IMR-90 (cell line): ENCODE results near the gene FBXO44. TPM values are rescaled to one million over a fixed set of nuclear protein-coding genes. Genes with fewer than 3 reads are reported as not detected.
A peak's percentile ranks its signal among the peaks of the same experiment; 100 is the strongest.

Experiments used
- ATAC-seq: fragments of 200-7000 bp; cut with Tn5 transposase; 2 replicates; pipeline ENCODE4 v1.9.1; 2020; ENCODE audit warnings: low read depth, mild to moderate bottlenecking, moderate library complexity
- BruUV-seq: library from RNA; stranded (reverse); fragments of 400-500 nt; replicated peaks from 2 replicates; lab custom pipeline; 2021; lab: Mats Ljungman, UMichigan
- CTCF ChIA-PET: fragments of 300-600 bp; formaldehyde crosslinking; extraction: SDS; loops from one replicate; lab custom pipeline; 2021; ENCODE audit warnings: antibody characterized with exemption; lab: Yijun Ruan, JAX
- POLR2A ChIA-PET: fragments of 300-600 bp; sonication (Branson Sonifier 250); formaldehyde crosslinking; loops from one replicate; lab custom pipeline; 2022; ENCODE audit warnings: antibody characterized with exemption; ENCODE audit not compliant: unreplicated experiment; lab: Charles Lee
- DNase-seq: peaks from one replicate; pipeline ENCODE4 v3.0.0; 2013
- H2AFZ ChIP-seq: replicated peaks from 2 replicates; pipeline ENCODE3; 2013; ENCODE audit warnings: low read length, mild to moderate bottlenecking; ENCODE audit not compliant: poor library complexity
- H2AK5ac ChIP-seq: 2 replicates; pipeline ENCODE4 v1.6.1; 2013; ENCODE audit warnings: low read depth, low read length, inconsistent platforms
- H2AK9ac ChIP-seq: replicated peaks from 2 replicates; pipeline ENCODE3; 2013; ENCODE audit warnings: mild to moderate bottlenecking, low read depth, low read length, moderate library complexity; ENCODE audit not compliant: poor library complexity
- H2BK120ac ChIP-seq: 2 replicates; pipeline ENCODE4 v1.6.1; 2013; ENCODE audit warnings: low read depth, low read length, inconsistent platforms
- H2BK15ac ChIP-seq: 3 replicates; pipeline ENCODE4 v1.6.1; 2013; ENCODE audit warnings: low read depth, low read length, inconsistent platforms
- H2BK20ac ChIP-seq: 2 replicates; pipeline ENCODE4 v1.6.1; 2013; ENCODE audit warnings: low read depth, mild to moderate bottlenecking, inconsistent platforms, low read length, moderate library complexity
- H2BK5ac ChIP-seq: 2 replicates; pipeline ENCODE4 v1.6.1; 2013; ENCODE audit warnings: mild to moderate bottlenecking, low read depth, low read length, inconsistent platforms; ENCODE audit not compliant: poor library complexity, severe bottlenecking
- H3K14ac ChIP-seq: replicated peaks from 2 replicates; pipeline ENCODE4 v1.6.1; 2013; ENCODE audit warnings: low read depth, low read length, inconsistent platforms
- H3K18ac ChIP-seq: 2 replicates; pipeline ENCODE4 v1.6.1; 2013; ENCODE audit warnings: low read depth, low read length, control low read depth
- H3K23ac ChIP-seq: 2 replicates; pipeline ENCODE4 v1.6.1; 2013; ENCODE audit warnings: low read depth, low read length, inconsistent platforms
- H3K27ac ChIP-seq: 2 replicates; pipeline ENCODE4 v1.5.1; 2013; ENCODE audit warnings: mild to moderate bottlenecking, control low read depth, low read length; ENCODE audit not compliant: insufficient read depth
- H3K27me3 ChIP-seq: 2 replicates; pipeline ENCODE4 v1.6.1; 2013; ENCODE audit warnings: low read length; ENCODE audit not compliant: control insufficient read depth, insufficient read depth
- H3K36me3 ChIP-seq: 2 replicates; pipeline ENCODE4 v1.6.1; 2013; ENCODE audit warnings: low read length, mixed read lengths; ENCODE audit not compliant: control insufficient read depth, insufficient read depth
- H3K4ac ChIP-seq: 2 replicates; pipeline ENCODE4 v1.6.1; 2013; ENCODE audit warnings: low read depth, low read length, inconsistent platforms
- H3K4me1 ChIP-seq: 2 replicates; pipeline ENCODE4 v1.6.1; 2013; ENCODE audit warnings: low read length, mixed read lengths; ENCODE audit not compliant: control insufficient read depth, insufficient read depth
- H3K4me2 ChIP-seq: 2 replicates; pipeline ENCODE4 v1.6.1; 2013; ENCODE audit warnings: low read depth, mild to moderate bottlenecking, control low read depth, low read length, moderate library complexity
- H3K4me3 ChIP-seq: 2 replicates; pipeline ENCODE4 v1.5.1; 2013; ENCODE audit warnings: low read depth, mild to moderate bottlenecking, control low read depth, low read length, moderate library complexity; ENCODE audit not compliant: insufficient read depth
- H3K56ac ChIP-seq: 2 replicates; pipeline ENCODE4 v1.6.1; 2013; ENCODE audit warnings: low read length, inconsistent platforms; ENCODE audit not compliant: insufficient read depth; ENCODE audit errors: extremely low read depth
- H3K79me1 ChIP-seq, 2 experiments: 2 replicates each; pipeline ENCODE4 v1.6.1; 2013; ENCODE audit warnings: low read length in 2 of 2, inconsistent platforms in 1 of 2, low read depth in 1 of 2
- H3K9ac ChIP-seq: 2 replicates; pipeline ENCODE4 v1.6.1; 2013; ENCODE audit warnings: low read depth, low read length, control low read depth
- H3K9me1 ChIP-seq: 2 replicates; pipeline ENCODE4 v1.6.1; 2013; ENCODE audit warnings: low read length, inconsistent platforms; ENCODE audit not compliant: insufficient read depth
- H3K9me3 ChIP-seq: 2 replicates; pipeline ENCODE4 v1.6.1; 2013; ENCODE audit warnings: low read length; ENCODE audit not compliant: control insufficient read depth, insufficient read depth
- H4K20me1 ChIP-seq: 2 replicates; pipeline ENCODE4 v1.6.1; 2013; ENCODE audit warnings: low read length, inconsistent platforms; ENCODE audit not compliant: insufficient read depth
- H4K5ac ChIP-seq: 2 replicates; pipeline ENCODE4 v1.6.1; 2013; ENCODE audit warnings: mild to moderate bottlenecking, low read depth, low read length, control low read depth
- H4K8ac ChIP-seq, 2 experiments: 2 replicates each; pipeline ENCODE4 v1.6.1; 2013; ENCODE audit warnings: low read depth in 2 of 2, low read length in 2 of 2, control low read depth in 1 of 2, inconsistent platforms in 1 of 2
- H4K91ac ChIP-seq: 2 replicates; pipeline ENCODE4 v1.6.1; 2013; ENCODE audit warnings: low read depth, low read length, inconsistent platforms; ENCODE audit not compliant: insufficient read depth
- MAFK ChIP-seq: IDR thresholded peaks from 2 replicates; pipeline ENCODE4 v1.6.1; 2012; ENCODE audit warnings: low read depth, low read length, improper control_type of control experiment
- MAZ ChIP-seq: IDR thresholded peaks from 2 replicates; pipeline ENCODE4 v1.6.1; 2012; ENCODE audit warnings: low read depth, mild to moderate bottlenecking, low read length, improper control_type of control experiment, moderate library complexity, borderline replicate concordance
- MXI1 ChIP-seq: IDR thresholded peaks from 2 replicates; pipeline ENCODE4 v1.6.1; 2012; ENCODE audit warnings: low read depth, mild to moderate bottlenecking, low read length, moderate library complexity, borderline replicate concordance
- RAD21 ChIP-seq: IDR thresholded peaks from 2 replicates; pipeline ENCODE4 v1.6.1; 2012; ENCODE audit warnings: low read length, improper control_type of control experiment
- SMC3 ChIP-seq: fragments of 150-350 bp; IDR thresholded peaks from 2 replicates; pipeline ENCODE4 v1.6.1; 2016; ENCODE audit warnings: low read depth, mild to moderate bottlenecking, antibody characterized with exemption, low read length, moderate library complexity
- WGBS, 2 experiments: methylation state at CpG; one replicate each; pipeline versions ENCODE4 v1.1.5 to v1.1.7; 2013; ENCODE audit warnings: missing lambda C conversion rate in 2 of 2; ENCODE audit not compliant: insufficient read length in 1 of 2; ENCODE audit errors: extremely low coverage in 2 of 2; 5-methylcytosine and 5-hydroxymethylcytosine counted together
- dilution Hi-C: fragments of 300-500 bp; cut with HindIII; formaldehyde crosslinking; loops from one replicate; pipeline ENCODE4 v1.14.3; 2018; ENCODE audit warnings: low sequenced_read_pairs; ENCODE audit not compliant: unreplicated experiment
- in situ Hi-C: fragments of 300-500 bp; cut with MboI; formaldehyde crosslinking; loops from 3 replicates; pipeline ENCODE4 v1.14.3; 2019; ENCODE audit warnings: low sequenced_read_pairs, inconsistent platforms, mixed read lengths
- intact Hi-C: fragments of 100-400 bp; cut with micrococcal nuclease; formaldehyde crosslinking; loops from 2 replicates; pipeline ENCODE4 v1.10.0; 2022
- polyA plus RNA-seq, 3 experiments: library from polyadenylated mRNA; depleted of rRNA; stranded (reverse); fragments of >200 nt; gene quantifications; 2 replicates each; pipeline ENCODE4 v1.2.3, GENCODE V29; 2012; ENCODE audit warnings: low replicate concordance in 1 of 3
- total RNA-seq: library from RNA; depleted of rRNA; stranded (reverse); fragments of >200 nt; gene quantifications from 2 replicates; pipeline ENCODE4 v1.2.3, GENCODE V29; 2012

FBXO44 gene
- total and polyA plus RNA-seq, 2 of the 4 experiments (the other 2 are of a cell fraction): 9.3 to 25.5 TPM

DNA sequence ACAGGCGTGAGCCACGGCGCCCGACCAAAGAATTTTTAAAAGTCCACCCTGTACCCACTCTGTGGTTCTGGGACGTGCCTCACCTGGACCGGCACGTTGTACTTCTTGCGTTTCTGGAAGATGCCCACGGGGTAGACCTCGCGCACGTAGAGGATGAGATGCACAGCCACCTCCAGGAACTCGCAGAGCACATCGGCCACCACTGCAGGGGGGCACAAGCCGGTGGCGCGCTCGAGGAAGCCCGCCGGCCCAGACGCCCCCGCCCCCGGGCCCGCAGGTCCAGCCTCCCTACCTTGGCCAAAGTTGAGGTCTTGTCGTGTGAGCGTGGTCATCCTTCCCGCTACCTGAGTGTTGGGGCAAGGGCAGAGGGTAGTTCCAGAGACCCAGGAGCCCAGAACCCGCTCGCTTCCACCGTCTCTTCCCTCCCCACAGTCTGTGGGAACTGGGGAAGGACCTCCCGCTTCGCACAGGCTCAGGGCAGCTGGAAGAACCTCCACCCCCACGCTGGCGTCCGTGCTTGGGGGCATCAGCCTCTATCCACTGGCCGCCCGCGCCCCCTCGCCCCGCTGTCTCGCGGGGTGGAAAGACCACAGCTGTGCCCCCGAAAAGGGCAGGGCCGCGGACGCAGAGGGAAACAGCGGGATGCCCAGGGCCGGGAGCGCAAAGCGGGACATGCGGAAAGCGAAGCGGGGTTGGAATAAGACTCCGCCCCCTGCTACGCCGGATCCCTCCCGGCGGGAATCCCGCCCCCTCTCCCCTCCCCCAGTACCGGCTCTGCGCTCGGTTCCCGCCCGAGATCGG, 25.8 kb downstream of the FBXO44 start:
- POLR2A ChIA-PET: no interaction called here
- dilution Hi-C loops: no loop called here

More for the DNA sequence above, 25.8 kb downstream of the FBXO44 start:
- Histone ChIP-seq H2BK20ac (no peak overlapping the region), H3K4me1 (peaks cover 3% of the 10 kb centered on the region), H4K5ac (0 out of 2 replicates have a peak overlapping the region, but pooled peaks have one; percentile 20), H3K4me2 (peak overlapping the region; percentile 99), H3K27ac (peak overlapping the region; percentile 76), H2AK9ac (peak overlapping the region; percentile 60), H3K18ac (no peak overlapping the region), H4K91ac (no peak overlapping the region), H3K9me3 (no peaks in the 10 kb centered on the region), H3K23ac (peak overlapping the region; percentile 38; the same call in 1 of the 2 replicates), H3K56ac (no peak overlapping the region), H2BK120ac (no peak overlapping the region; the same call in 1 of the 2 replicates), H3K14ac (peak overlapping the region; percentile 55), H2AK5ac (peak overlapping the region; percentile 70; the same call in 1 of the 2 replicates), H4K8ac (peak overlapping the region in 1 of 2 experiments; percentile 44; a peak in 2 of 4 replicates), H3K9me1 (0 out of 2 replicates have a peak, but pooled peaks cover 2% of the 10 kb centered on the region), H3K79me1 (peaks cover 7 to 17% of the 10 kb centered on the region in 2 experiments; a peak in 3 of 4 replicates), H4K20me1 (no peaks in the 10 kb centered on the region), H3K4me3 (peak overlapping the region; percentile 81), H3K9ac (peak overlapping the region; percentile 80), H2AFZ (peak overlapping the region; percentile 94), H3K36me3 (peaks cover 17% of the 10 kb centered on the region), H3K4ac (peak overlapping the region; percentile 31), H2BK5ac (peak overlapping the region; percentile 79), H2BK15ac (no peak overlapping the region), H3K27me3 (peaks cover 3% of the 10 kb centered on the region; the same call in 1 of the 2 replicates)
- CTCF ChIA-PET: interaction anchor here (1.5 kb wide), 1 partner anchor 17 kb away, joined by 4 read pairs; the partner anchor contains the start of gene FBXO6
- 5% methylated on average over 24 of the region's 65 CpGs; no CpG with 5 or more reads in 1 of the 2 experiments for WGBS, 2 experiments
- DNase-seq (peak; percentile 22), ATAC-seq (peak; percentile 73)
- in situ Hi-C loops: no loop called here
- no TSS peak for BruUV-seq
- intact Hi-C loops: loop anchor here (2.0 to 5.0 kb wide), 3 partner anchors 24 to 122 kb away; no protein-coding TSS in a partner anchor
- TF ChIP-seq MAFK (no peak), RAD21 (no peak), SMC3 (no peak), MAZ (no peak), MXI1 (no peak; the same call in 1 of the 2 replicates)
